ENCODE measurements around the gene SRBD1. TPM values are rescaled to one million over a fixed set of nuclear protein-coding genes. Genes with fewer than 3 reads are reported as not detected.

Gene SRBD1
- polyA plus RNA-seq, 1 donor (not counting 4 experiments of a cell fraction or from before 2014, with no cell fraction given) = 8.8 TPM

DNA sequence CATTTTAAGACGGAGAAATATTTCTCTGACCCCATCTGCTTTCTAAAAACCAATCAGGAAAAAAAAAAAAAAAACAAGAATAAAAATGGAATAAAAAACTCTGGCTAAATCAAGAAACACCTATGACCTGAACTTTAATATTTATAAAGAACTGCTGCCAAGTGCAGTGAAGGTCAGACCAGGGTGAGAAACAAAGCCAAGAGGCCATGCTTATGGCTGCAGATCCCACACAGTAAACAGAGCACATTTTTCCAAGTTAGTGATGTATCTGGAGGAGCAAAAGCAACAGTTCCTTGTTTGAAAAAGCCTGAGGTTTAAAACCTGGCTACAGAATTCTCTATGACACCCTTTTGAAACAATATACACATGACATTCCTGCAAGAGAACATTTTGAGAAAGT is 242.3 kb downstream of the SRBD1 start:
- no peak for DNase-seq (ENCODE audit: low read depth, low spot score)
- Histone ChIP-seq H3K9me1 (ENCODE audit: control insufficient read depth, extremely low read depth, insufficient read depth, low read length) (no peaks in the 10 kb centered on the region), H3K4me3 (ENCODE audit: control insufficient read depth in 2 of 3, extremely low read depth in 1 of 3, insufficient read depth in 2 of 3, low read depth in 1 of 3, low read length in 3 of 3) (no peak overlapping the region), H3K36me3 (ENCODE audit: control insufficient read depth in 2 of 2, extremely low read depth in 1 of 2, insufficient read depth in 2 of 2, low read length in 2 of 2) (no peaks in the 10 kb centered on the region), H4K20me1 (ENCODE audit: control insufficient read depth, extremely low read depth, insufficient read depth, low read length) (no peaks in the 10 kb centered on the region), H3K4me1 (ENCODE audit: control insufficient read depth, extremely low read depth, insufficient read depth, low read length) (no peaks in the 10 kb centered on the region), H2AFZ (ENCODE audit: control insufficient read depth, low read length) (no peak overlapping the region), H3K4me2 (ENCODE audit: control insufficient read depth, extremely low read depth, insufficient read depth, low read depth, low read length) (no peak overlapping the region), H3K9me3 (ENCODE audit: control insufficient read depth, low read depth, low read length) (no peaks in the 10 kb centered on the region), H3K9ac (ENCODE audit: control insufficient read depth, extremely low read depth, insufficient read depth, low read length) (no peak overlapping the region), H3K27ac (ENCODE audit: control insufficient read depth, insufficient read depth, low read length) (no peak overlapping the region), H3K27me3 (ENCODE audit: control insufficient read depth, extremely low read depth, insufficient read depth, low read length) (no peaks in the 10 kb centered on the region), H3K79me2 (ENCODE audit: control insufficient read depth, insufficient read depth, low read length) (no peaks in the 10 kb centered on the region)
- dilution Hi-C loops (cut with MboI; ENCODE audit: extremely low pct_ligation_motif_present, low sequenced_read_pairs) = no loop called here
- no peak for TF ChIP-seq EZH2 (IDR thresholded peaks at IDR 0.05; ENCODE audit: low read length)
- TF ChIP-seq, protein P1, sequence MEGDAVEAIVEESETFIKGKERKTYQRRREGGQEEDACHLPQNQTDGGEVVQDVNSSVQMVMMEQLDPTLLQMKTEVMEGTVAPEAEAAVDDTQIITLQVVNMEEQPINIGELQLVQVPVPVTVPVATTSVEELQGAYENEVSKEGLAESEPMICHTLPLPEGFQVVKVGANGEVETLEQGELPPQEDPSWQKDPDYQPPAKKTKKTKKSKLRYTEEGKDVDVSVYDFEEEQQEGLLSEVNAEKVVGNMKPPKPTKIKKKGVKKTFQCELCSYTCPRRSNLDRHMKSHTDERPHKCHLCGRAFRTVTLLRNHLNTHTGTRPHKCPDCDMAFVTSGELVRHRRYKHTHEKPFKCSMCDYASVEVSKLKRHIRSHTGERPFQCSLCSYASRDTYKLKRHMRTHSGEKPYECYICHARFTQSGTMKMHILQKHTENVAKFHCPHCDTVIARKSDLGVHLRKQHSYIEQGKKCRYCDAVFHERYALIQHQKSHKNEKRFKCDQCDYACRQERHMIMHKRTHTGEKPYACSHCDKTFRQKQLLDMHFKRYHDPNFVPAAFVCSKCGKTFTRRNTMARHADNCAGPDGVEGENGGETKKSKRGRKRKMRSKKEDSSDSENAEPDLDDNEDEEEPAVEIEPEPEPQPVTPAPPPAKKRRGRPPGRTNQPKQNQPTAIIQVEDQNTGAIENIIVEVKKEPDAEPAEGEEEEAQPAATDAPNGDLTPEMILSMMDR (optimal IDR thresholded peaks at IDR 0.05 in 1 of 3, IDR thresholded peaks at IDR 0.05 in 1 of 3, conservative IDR thresholded peaks at IDR 0.05 in 1 of 3; ENCODE audit: extremely low read depth in 1 of 3, insufficient read depth in 2 of 3, low read length in 3 of 3) = no peak
- FAIRE-seq = no peak

DNA sequence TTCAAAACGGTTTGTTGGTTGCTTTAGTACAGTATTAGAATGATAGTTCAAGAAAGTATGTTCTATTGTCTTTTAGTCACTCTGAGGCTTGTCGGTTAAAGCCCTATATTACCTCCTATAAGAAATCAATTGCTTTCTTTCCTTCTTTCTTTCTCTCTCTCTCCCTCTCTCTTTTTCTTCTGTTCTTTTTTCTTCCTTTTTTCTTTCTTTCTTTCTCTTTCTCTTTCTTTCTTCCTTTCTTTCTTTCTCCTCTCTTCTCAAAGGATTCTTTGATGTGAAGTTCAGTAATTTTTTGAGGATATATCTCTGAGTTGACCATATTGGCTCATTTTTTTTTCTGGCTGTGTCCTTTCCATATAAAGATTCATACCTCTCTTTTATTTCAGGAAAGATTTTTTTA is 249.4 kb downstream of the SRBD1 start:
- no peak for DNase-seq (ENCODE audit: low read depth, low spot score)
- Histone ChIP-seq H3K27ac (ENCODE audit: control insufficient read depth, insufficient read depth, low read length) (no peak overlapping the region), H3K4me2 (ENCODE audit: control insufficient read depth, extremely low read depth, insufficient read depth, low read depth, low read length) (no peak overlapping the region), H3K79me2 (ENCODE audit: control insufficient read depth, insufficient read depth, low read length) (no peaks in the 10 kb centered on the region), H3K9ac (ENCODE audit: control insufficient read depth, extremely low read depth, insufficient read depth, low read length) (no peak overlapping the region), H3K4me3 (ENCODE audit: control insufficient read depth in 2 of 3, extremely low read depth in 1 of 3, insufficient read depth in 2 of 3, low read depth in 1 of 3, low read length in 3 of 3) (no peak overlapping the region), H4K20me1 (ENCODE audit: control insufficient read depth, extremely low read depth, insufficient read depth, low read length) (no peaks in the 10 kb centered on the region), H3K9me3 (ENCODE audit: control insufficient read depth, low read depth, low read length) (no peaks in the 10 kb centered on the region), H3K4me1 (ENCODE audit: control insufficient read depth, extremely low read depth, insufficient read depth, low read length) (no peaks in the 10 kb centered on the region), H3K36me3 (ENCODE audit: control insufficient read depth in 2 of 2, extremely low read depth in 1 of 2, insufficient read depth in 2 of 2, low read length in 2 of 2) (no peaks in the 10 kb centered on the region), H3K27me3 (ENCODE audit: control insufficient read depth, extremely low read depth, insufficient read depth, low read length) (no peaks in the 10 kb centered on the region), H2AFZ (ENCODE audit: control insufficient read depth, low read length) (no peak overlapping the region), H3K9me1 (ENCODE audit: control insufficient read depth, extremely low read depth, insufficient read depth, low read length) (no peaks in the 10 kb centered on the region)
- TF ChIP-seq, protein P1 (optimal IDR thresholded peaks at IDR 0.05 in 1 of 3, IDR thresholded peaks at IDR 0.05 in 1 of 3, conservative IDR thresholded peaks at IDR 0.05 in 1 of 3; ENCODE audit: extremely low read depth in 1 of 3, insufficient read depth in 2 of 3, low read length in 3 of 3) = no peak
- no peak for TF ChIP-seq EZH2 (IDR thresholded peaks at IDR 0.05; ENCODE audit: low read length)
- dilution Hi-C loops (cut with MboI; ENCODE audit: extremely low pct_ligation_motif_present, low sequenced_read_pairs) = no loop called here
- FAIRE-seq = no peak
